Natural killer cell (primary cell): ENCODE data around the gene RTL5. TPM values are rescaled to one million over a fixed set of nuclear protein-coding genes. Genes with fewer than 3 reads are reported as not detected.

Source experiments
- ATAC-seq, 3 donors: fragments of 150-1000 bp in 2 of 3; fragments of 200-7000 bp in 1 of 3; cut with Tn5 transposase; 1 replicate in 1 of 3; 2 replicates in 2 of 3; pipeline ENCODE4 v1.10.0; 2021; ENCODE audit warnings: mild to moderate bottlenecking in 2 of 3, moderate library complexity in 2 of 3
- DNase-seq, 2 donors: peaks; one replicate each; pipeline versions ENCODE4 v3.0.0 to v3.0.0-alpha.2; 2013 to 2021; ENCODE audit warnings: mixed read lengths in 1 of 2
- H3K27ac ChIP-seq: one replicate; pipeline ENCODE4 v1.5.1; 2013; ENCODE audit warnings: mild to moderate bottlenecking, low read length
- H3K27me3 ChIP-seq: one replicate; pipeline ENCODE4 v1.6.1; 2013; ENCODE audit warnings: low read length; ENCODE audit not compliant: control insufficient read depth, insufficient read depth
- H3K36me3 ChIP-seq: one replicate; pipeline ENCODE4 v1.6.1; 2013; ENCODE audit warnings: low read length; ENCODE audit not compliant: control insufficient read depth, insufficient read depth
- H3K4me1 ChIP-seq: one replicate; pipeline ENCODE4 v1.6.1; 2013; ENCODE audit warnings: low read length; ENCODE audit not compliant: control insufficient read depth, insufficient read depth
- H3K4me3 ChIP-seq: one replicate; pipeline ENCODE4 v1.5.1; 2013; ENCODE audit warnings: low read length
- H3K9me3 ChIP-seq: one replicate; pipeline ENCODE4 v1.6.1; 2013; ENCODE audit warnings: low read length; ENCODE audit not compliant: control insufficient read depth, insufficient read depth
- H3K27ac Mint-ChIP-seq, 2 donors: one replicate each; pipeline ENCODE4 v1.8.0; 2022; ENCODE audit warnings: mild to moderate bottlenecking in 2 of 2, mixed read lengths in 2 of 2, moderate library complexity in 1 of 2
- H3K27me3 Mint-ChIP-seq, 2 donors: one replicate each; pipeline ENCODE4 v1.8.0; 2022; ENCODE audit warnings: low read depth in 2 of 2, mixed read lengths in 2 of 2
- H3K36me3 Mint-ChIP-seq: one replicate; pipeline ENCODE4 v1.8.0; 2022; ENCODE audit warnings: mixed read lengths
- H3K4me1 Mint-ChIP-seq, 2 donors: one replicate each; pipeline ENCODE4 v1.8.0; 2022; ENCODE audit warnings: mixed read lengths in 2 of 2
- H3K4me3 Mint-ChIP-seq: one replicate; pipeline ENCODE4 v1.8.0; 2022; ENCODE audit warnings: mild to moderate bottlenecking, moderate library complexity, mixed read lengths
- H3K9me3 Mint-ChIP-seq, 2 donors: one replicate each; pipeline ENCODE4 v1.8.0; 2022; ENCODE audit warnings: mixed read lengths in 2 of 2
- CTCF ChIP-seq: fragments of 200-600 bp; IDR thresholded peaks from one replicate; pipeline ENCODE4 v1.8.0; 2022; ENCODE audit warnings: antibody characterized with exemption
- WGBS: methylation state at CpG from one replicate; pipeline ENCODE4 v1.1.7; 2013; ENCODE audit warnings: missing lambda C conversion rate; ENCODE audit not compliant: insufficient coverage; 5-methylcytosine and 5-hydroxymethylcytosine counted together
- intact Hi-C: fragments of 100-400 bp; cut with micrococcal nuclease; formaldehyde crosslinking; loops from one replicate; pipeline ENCODE4 v1.14.2; 2022
- total RNA-seq, 4 donors: library from RNA; stranded (reverse); fragments of 120-200 nt in 1 of 4; gene quantifications; one replicate each; pipeline versions ENCODE4 v1.2.3 to v1.2.4, GENCODE V29; 2013 to 2022

Gene RTL5
- total RNA-seq, 3 donors from 2014 or later (not counting 1 experiment from before 2014, with no cell fraction given): 1.3 to 1.8 (median 1.7) TPM

GRCh38 chrX:72123471-72124185, 8.1 kb downstream of the RTL5 start:
- no peaks in the 10 kb centered on the region for H3K9me3 ChIP-seq
- no peaks in the 10 kb centered on the region for H3K36me3 ChIP-seq
- Mint-ChIP-seq H3K4me1 (peaks cover 64 to 66% of the 10 kb centered on the region in 2 donors), H3K27ac (peak overlapping the region; percentile 89 to 90), H3K27me3 (peaks cover 2 to 16% of the 10 kb centered on the region in 2 donors), H3K36me3 (no peaks in the 10 kb centered on the region), H3K9me3 (no peaks in the 10 kb centered on the region), H3K4me3 (peak overlapping the region; percentile 73)
- 34% methylated on average over 5 of the region's 11 CpGs for WGBS
- DNase-seq (no peak), ATAC-seq (peak in 2 of 3 donors; percentile 19 to 26)
- no peak for TF ChIP-seq CTCF
- no peaks in the 10 kb centered on the region for H3K27me3 ChIP-seq
- intact Hi-C loops: no loop called here
- H3K4me1 ChIP-seq: peaks cover 64% of the 10 kb centered on the region
- H3K4me3 ChIP-seq: no peak overlapping the region
- H3K27ac ChIP-seq: peak overlapping the region; percentile 85

- peaks cover 64% of the 10 kb centered on the region for H3K4me1 ChIP-seq
- peak overlapping the region; percentile 89 to 90 for H3K27ac Mint-ChIP-seq
- H3K27me3 ChIP-seq: no peaks in the 10 kb centered on the region
- peaks cover 2 to 16% of the 10 kb centered on the region in 2 donors for H3K27me3 Mint-ChIP-seq
- 86% methylated on average over 6 of the region's 6 CpGs for WGBS
- ATAC-seq (no peak), DNase-seq (no peak)
- no peak for TF ChIP-seq CTCF
- H3K36me3 Mint-ChIP-seq: no peaks in the 10 kb centered on the region
- no peaks in the 10 kb centered on the region for H3K9me3 Mint-ChIP-seq
- no peaks in the 10 kb centered on the region for H3K9me3 ChIP-seq
- H3K27ac ChIP-seq: peak overlapping the region; percentile 85
- peak overlapping the region; percentile 79 for H3K4me3 Mint-ChIP-seq
- intact Hi-C loops: loop anchor here (1.0 kb wide), 1 partner anchor 100 kb away; no protein-coding TSS in a partner anchor
- H3K4me1 Mint-ChIP-seq: peaks cover 63 to 66% of the 10 kb centered on the region in 2 donors
- H3K4me3 ChIP-seq: no peak overlapping the region
- no peaks in the 10 kb centered on the region for H3K36me3 ChIP-seq
Measured at GRCh38 chrX:72122621-72123337, 8.9 kb downstream of the RTL5 start.

GRCh38 chrX:72121383-72121782, 10.3 kb downstream of the RTL5 start:
- Histone ChIP-seq H3K9me3 (no peaks in the 10 kb centered on the region), H3K36me3 (no peaks in the 10 kb centered on the region), H3K27ac (peak overlapping the region; percentile 85), H3K4me3 (no peak overlapping the region), H3K27me3 (no peaks in the 10 kb centered on the region), H3K4me1 (peaks cover 58% of the 10 kb centered on the region)
- ATAC-seq (peak; percentile 75 to 92 (median 86)), DNase-seq (peak; percentile 37 to 68)
- Mint-ChIP-seq H3K4me1 (peaks cover 68 to 73% of the 10 kb centered on the region in 2 donors), H3K9me3 (no peaks in the 10 kb centered on the region), H3K4me3 (peak overlapping the region; percentile 79), H3K36me3 (no peaks in the 10 kb centered on the region), H3K27ac (peak overlapping the region; percentile 89 to 90), H3K27me3 (peaks cover 2 to 16% of the 10 kb centered on the region in 2 donors)
- intact Hi-C loops: loop anchor here (1.0 to 2.0 kb wide), 3 partner anchors 16 to 129 kb away; no protein-coding TSS in a partner anchor
- WGBS: 0% methylated on average over 1 of the region's 3 CpGs
- TF ChIP-seq CTCF: no peak
